GM06990 (cell line): ENCODE data around the gene RPS27.
A peak's percentile ranks its signal among the peaks of the same experiment; 100 is the strongest.

Experiments
- DNase-seq: peaks from one replicate; pipeline ENCODE4 v3.0.0-alpha.2; 2011; ENCODE audit not compliant: insufficient read length; ENCODE audit errors: extremely low read depth
- H3K27me3 ChIP-seq: replicated peaks from 2 replicates; pipeline ENCODE4 v1.6.0; 2011; ENCODE audit warnings: low read length; ENCODE audit not compliant: control insufficient read depth, insufficient read depth
- H3K36me3 ChIP-seq: 2 replicates; pipeline ENCODE4 v1.5.1; 2011; ENCODE audit warnings: low read length; ENCODE audit not compliant: control insufficient read depth, insufficient read depth
- H3K4me3 ChIP-seq: replicated peaks from 2 replicates; pipeline ENCODE4 v1.5.1; 2011; ENCODE audit warnings: low read depth, mild to moderate bottlenecking, control low read depth, low read length
- CTCF ChIP-seq: IDR thresholded peaks from 2 replicates; pipeline ENCODE4 v1.5.1; 2011; ENCODE audit warnings: low read length, control low read depth, mild to moderate bottlenecking, inconsistent platforms; ENCODE audit not compliant: insufficient read depth, poor library complexity, severe bottlenecking

The RPS27 gene

GRCh38 chr1:153968972-153969371 is 21.6 kb upstream of the RPS27 start:
- Histone ChIP-seq H3K36me3 (peaks cover 12% of the 10 kb centered on the region), H3K4me3 (no peak overlapping the region; the same call in 1 of the 2 replicates), H3K27me3 (no peaks in the 10 kb centered on the region)
- TF ChIP-seq CTCF, result no peak
- no peak for DNase-seq

- H3K27me3 ChIP-seq, result no peaks in the 10 kb centered on the region
- DNase-seq, result no peak
- H3K36me3 ChIP-seq, result peaks cover 21% of the 10 kb centered on the region
- TF ChIP-seq CTCF, result no peak
- H3K4me3 ChIP-seq, result no peak overlapping the region
These were observed 20.2 kb upstream of the RPS27 start for GRCh38 chr1:153970346-153970745.

- H3K4me3 ChIP-seq, result no peak overlapping the region
- H3K27me3 ChIP-seq, result no peaks in the 10 kb centered on the region
- H3K36me3 ChIP-seq, result peaks cover 24% of the 10 kb centered on the region
- TF ChIP-seq CTCF, result no peak
- no peak for DNase-seq
These were observed 17.5 kb upstream of the RPS27 start for GRCh38 chr1:153973071-153973470.

GRCh38 chr1:153973525-153973924 is 17.0 kb upstream of the RPS27 start:
- no peak for DNase-seq
- no peak for TF ChIP-seq CTCF
- Histone ChIP-seq H3K27me3 (no peaks in the 10 kb centered on the region), H3K36me3 (peaks cover 24% of the 10 kb centered on the region), H3K4me3 (no peak overlapping the region)

- no peak for TF ChIP-seq CTCF
- Histone ChIP-seq H3K36me3 (peaks cover 24% of the 10 kb centered on the region), H3K27me3 (no peaks in the 10 kb centered on the region), H3K4me3 (peak overlapping the region; percentile 97)
- DNase-seq, result no peak
These were observed 13.7 kb upstream of the RPS27 start for GRCh38 chr1:153976819-153977249.
